Stimulated activated CD8-positive, alpha-beta memory T cell treated with anti-CD3 and anti-CD28 coated beads, Interleukin-7, amount 100 ng/mL, for 1 hour (primary cell): ENCODE data around the gene GRAP2.

Experiments
- DNase-seq, 2 donors: peaks; one replicate each; pipeline ENCODE4 v3.0.0-alpha.2; 2020; ENCODE audit warnings: low read depth in 2 of 2

Gene GRAP2

GRCh38 chr22:39925909-39926679, 25.2 kb downstream of the GRAP2 start:
- no peak for DNase-seq

- DNase-seq, result no peak
These were observed 25.9 kb downstream of the GRAP2 start for GRCh38 chr22:39926753-39927152.

DNA sequence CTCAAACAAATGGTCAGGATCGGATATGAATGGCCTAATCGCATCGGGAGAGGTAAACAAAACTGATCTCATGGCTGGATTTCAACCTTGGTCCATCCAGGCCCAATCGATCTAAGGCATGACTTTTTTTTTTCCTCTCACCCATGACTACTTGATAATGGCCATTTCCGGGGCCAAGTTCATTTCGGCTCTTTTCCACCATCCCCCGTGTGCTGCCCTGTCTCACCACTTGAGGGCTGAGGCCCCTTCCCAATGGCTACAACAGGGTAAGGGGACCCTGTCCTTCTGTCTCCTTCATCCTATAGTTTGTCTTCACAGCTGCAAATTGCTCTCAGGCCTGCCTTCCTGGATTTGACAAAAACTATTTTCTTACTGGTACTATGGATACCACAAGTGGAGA, 26.7 kb downstream of the GRAP2 start:
- no peak for DNase-seq

GRCh38 chr22:39928536-39929520, 27.9 kb downstream of the GRAP2 start:
- DNase-seq, result no peak

GRCh38 chr22:39931251-39931650, 30.4 kb downstream of the GRAP2 start:
- no peak for DNase-seq

- DNase-seq, result no peak
These were observed 31.3 kb downstream of the GRAP2 start for GRCh38 chr22:39932166-39932565.

GRCh38 chr22:39932918-39933649, 32.2 kb downstream of the GRAP2 start:
- DNase-seq, result no peak

DNA sequence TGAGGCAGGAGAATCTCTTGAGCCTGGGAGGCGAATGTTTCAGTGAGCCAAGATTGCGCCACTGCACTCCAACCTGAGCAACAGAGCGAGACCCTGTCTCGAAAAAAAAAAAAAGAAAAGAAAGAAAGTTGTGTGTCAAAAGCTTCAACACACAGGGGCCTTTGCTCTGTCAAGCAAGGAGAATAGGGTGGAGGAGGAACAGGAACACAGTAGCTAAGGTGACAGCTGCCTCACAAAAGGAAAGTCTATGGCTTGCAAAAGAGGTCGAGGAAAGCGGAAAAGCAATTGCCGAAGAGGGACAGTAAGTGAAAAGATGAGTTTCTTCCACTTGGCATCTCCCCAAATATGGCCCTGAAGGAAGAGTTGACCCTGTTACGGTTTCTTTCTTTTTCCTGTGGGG, 32.9 kb downstream of the GRAP2 start:
- no peak for DNase-seq

DNA sequence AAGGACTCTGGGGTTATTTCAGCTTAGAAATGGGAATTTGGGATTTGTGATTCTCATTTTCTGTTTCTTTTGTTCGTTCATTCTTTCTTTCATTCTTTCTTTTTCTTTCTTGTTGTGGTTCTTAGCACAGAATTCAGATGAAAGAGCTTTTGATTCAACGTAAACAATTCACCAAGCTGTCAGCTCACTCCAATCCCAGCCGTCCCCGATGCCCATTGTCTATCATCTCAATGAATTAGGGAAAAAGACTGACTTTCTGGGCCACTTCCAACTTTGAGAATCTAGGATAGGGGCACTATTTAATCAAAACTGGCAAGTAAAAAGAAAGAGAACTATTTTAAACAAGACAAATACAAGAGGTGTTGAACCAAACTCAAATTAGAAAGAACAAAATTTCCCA, 34.2 kb downstream of the GRAP2 start:
- no peak for DNase-seq

DNA sequence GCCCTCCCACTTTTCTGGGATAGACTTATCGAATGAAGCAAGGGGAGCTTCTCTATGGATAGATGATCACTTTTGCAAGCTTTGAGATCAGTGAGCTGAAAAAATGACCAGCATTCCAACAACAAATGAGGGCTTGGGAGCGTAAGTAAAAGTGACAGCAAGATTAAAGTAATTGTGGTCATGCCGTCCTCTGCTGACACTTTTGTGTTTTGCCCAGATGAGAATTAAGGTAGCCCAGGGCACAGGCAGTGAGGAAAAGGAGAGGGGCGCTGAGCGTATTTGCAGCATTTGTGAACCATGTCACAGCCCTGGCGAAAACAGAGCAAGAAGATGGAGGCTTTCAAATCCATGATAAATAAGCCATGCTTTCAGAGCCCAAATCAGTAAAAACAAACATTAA, 34.7 kb downstream of the GRAP2 start:
- DNase-seq, result no peak

GRCh38 chr22:39936523-39937145, 35.8 kb downstream of the GRAP2 start:
- DNase-seq, result no peak

DNA sequence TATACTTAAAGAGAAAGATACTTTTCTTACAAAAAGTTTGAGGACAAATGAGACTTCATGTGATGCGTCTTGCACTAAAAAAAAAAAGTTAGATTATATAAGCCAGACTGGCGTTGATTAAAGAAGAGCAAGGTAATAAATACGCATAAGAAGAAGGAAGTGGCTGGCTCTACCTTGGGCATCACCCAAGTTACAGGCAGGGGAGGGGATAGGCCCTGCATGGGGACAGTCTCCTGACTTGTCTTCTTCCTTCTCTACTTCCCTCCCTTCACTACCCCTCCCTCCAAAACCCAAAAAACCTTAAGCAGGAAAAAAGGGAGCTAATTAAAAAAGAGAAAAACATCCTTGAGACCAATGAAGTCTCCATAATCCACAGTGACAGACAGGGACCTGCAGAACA, 37.0 kb downstream of the GRAP2 start:
- DNase-seq, result no peak

- DNase-seq, result no peak
These were observed 37.7 kb downstream of the GRAP2 start for GRCh38 chr22:39938509-39939111.

DNA sequence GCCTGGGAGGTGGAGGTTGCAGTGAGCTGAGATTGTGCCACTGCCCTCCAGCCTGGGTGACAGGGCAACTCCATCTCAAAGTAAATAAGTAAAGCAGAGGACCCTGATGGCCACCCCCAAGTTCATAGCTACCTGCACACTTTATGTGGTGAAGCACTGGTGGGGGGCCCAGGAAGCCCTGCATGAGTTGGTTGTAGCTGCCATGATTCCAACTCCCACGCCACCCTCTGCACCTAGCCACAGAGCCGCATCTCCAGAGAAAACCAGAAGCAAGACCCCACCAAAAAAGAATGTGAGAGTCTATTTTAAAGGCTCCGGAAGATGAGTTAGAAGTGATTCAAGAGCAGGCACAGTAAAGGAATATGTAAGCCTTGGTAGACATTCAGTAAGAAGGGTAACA, 38.9 kb downstream of the GRAP2 start:
- no peak for DNase-seq

DNA sequence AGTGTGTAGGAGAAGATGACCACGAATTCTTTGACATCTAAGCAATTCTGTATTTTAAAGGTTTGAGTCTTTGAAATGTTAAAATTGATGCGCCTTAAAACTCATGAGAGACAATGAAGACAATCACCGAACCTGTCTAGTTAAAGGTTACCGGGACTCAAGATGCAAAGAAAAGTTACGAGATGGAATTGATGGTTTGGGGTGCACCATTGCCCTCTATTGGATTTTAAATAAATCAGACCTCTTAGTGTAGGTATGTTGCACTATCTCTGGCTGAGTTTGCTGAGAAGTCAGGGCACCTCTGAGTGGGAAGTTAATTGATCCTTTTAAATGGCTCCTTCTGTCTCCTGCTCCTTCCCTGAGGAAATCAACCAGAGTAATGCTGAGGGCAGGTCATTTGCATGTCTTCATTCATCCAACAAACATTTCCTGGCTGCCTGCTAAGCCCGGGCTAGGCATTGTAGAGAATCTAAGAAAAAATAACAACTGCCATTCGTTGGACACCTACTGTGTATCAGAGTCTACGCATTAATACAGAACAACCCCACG, 39.9 kb downstream of the GRAP2 start:
- no peak for DNase-seq

GRCh38 chr22:39941601-39942000, 40.7 kb downstream of the GRAP2 start:
- no peak for DNase-seq

- no peak for DNase-seq
These were observed 41.8 kb downstream of the GRAP2 start for GRCh38 chr22:39942439-39943230.

DNA sequence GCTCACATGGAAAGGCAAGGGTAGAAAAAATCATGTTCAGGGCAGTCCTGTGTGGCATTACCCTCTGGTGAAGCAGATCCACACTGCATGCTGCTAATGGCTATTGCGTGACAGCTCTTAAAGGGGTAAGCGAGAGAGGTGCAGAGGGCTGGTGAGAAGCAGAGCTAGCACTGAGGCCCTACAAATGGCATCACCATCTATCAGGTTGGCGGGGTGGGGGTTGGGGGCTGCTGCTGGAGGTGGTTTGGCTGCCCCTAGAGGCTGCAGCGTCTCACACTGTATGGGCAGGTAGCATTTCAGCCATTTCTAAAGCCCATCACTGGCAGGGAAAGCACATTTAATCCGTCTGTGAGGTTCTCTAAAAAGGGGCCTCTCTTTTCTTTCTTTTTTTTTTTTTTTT, 42.5 kb downstream of the GRAP2 start:
- DNase-seq, result no peak

DNA sequence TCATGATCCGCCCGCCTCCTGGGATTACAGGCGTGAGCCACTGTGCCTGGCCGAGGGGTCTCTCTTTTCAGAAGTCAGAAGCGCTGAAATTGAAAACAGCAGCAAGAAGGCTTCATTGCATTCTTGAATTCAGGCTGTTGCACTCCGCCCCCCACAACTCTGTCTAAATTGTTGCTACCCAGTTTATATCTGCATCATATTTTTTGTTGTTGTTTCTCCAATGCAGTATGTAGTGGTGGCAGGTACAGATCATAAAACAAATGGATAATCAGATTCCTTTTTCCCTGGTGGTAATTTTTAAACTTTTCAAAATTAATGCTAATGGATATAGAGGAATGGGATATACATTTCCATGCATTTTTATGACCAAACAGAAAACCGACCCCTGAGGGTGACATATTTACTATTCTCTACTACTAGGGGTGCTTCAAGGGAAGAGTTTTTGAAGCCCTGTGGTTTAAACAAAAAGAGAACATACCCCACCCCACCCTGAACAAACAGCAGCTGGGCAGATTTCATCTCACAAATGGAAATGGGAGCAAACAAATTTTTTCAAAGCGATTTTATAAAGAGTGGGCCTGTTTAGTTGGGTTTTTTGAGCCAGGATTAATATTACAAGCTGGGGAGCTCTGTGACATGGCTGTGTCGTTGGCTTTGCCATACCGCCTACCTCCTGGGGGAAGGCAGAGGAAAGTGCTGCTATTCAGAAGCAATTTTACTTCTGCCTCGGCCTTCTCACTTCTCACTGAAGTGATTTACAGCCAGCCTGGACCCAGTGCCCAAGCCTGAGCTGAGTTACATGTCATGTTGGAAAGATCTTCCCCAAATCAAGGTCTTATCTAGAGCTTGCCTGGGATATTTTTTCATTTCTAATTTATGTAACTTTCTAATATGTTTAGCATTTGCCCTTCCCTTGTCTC, 43.3 kb downstream of the GRAP2 start:
- DNase-seq, result no peak
